GM19193 (cell line): ENCODE data around the gene MLPH.

Source experiments
- POLR2A ChIP-seq: IDR thresholded peaks from 4 replicates; pipeline ENCODE4 v1.6.1; 2011; ENCODE audit not compliant: insufficient read depth, insufficient read length; ENCODE audit errors: extremely low read depth

The MLPH gene

DNA sequence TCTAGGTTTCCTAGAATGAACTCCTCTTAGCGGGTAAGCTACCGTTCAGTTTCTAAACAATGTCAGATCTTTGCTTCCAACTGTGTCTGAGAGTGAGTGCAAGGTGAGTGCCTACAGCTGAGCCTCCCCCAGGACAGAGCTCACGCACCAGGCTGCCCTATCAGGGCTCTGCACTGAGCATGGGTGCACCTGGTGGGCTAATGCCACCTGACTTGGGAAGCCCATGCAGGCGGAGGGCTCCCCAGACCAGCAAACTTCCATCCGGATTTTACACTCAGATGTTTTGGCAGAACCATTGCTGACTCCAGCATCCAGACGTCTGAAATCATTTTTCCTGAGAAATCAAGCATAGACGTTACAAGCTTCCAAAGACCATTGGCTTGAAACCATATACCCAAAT is 16.1 kb upstream of the MLPH start:
- TF ChIP-seq POLR2A: no peak

DNA sequence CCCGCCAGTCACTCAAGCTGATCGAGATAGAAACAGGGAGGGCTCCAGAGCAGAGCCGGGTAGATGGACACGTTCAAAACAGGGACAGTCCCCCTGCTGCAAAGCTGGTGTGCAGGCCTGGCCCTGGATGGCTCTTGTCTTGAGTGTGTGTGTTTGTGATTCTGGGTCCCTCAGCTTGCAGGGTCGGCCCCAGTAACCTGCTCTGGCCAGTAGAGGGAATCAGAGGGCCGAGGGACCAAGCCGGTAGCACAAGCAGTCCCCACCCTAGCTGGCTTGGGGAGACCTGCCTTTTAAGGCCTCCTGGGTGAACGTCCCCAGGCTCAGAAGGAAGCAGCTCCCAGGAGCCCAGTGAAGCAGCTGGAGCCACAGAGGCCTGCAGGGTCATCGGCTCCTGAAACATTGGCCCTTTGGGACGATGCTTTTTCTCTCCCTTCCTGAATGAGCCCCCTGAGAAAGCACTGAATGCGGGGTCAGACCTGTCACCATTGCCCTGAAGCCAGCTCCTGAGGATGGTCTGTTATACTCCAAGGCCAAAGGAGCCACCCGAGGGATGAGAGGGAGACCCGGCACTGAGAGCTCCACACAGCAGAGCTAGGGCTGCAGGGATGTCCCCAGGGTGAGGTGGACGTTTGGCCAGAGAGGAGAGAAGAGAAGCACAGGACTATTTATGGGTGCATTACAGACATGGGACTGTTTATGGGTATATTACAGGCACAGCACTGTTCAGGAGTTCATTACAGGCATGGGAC is 15.4 kb upstream of the MLPH start:
- no peak for TF ChIP-seq POLR2A

DNA sequence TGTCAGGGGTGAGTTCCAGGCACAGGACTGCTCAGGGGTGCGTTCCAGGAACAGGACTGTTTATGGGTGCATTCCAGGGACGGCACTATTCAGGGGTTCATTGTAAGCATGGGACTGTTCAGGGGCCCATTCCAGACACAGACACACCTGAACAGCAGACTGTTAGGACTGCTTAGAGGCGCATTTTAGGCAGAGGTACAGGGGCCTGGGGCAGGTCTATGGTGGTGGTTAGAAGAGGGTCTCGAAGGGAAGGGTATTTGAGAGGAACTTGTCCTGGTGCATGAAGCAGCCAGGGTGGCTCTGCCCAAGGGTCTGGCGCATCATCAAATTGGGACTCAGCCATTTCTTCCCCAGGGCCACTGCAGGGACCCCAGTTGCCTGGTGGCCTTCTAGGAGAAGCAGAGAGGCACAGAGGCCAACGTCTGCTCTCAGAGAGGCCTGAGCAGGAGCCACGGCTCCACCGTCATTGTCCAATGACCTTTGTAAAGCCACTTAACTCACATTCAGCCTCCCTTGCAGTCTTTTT is 14.8 kb upstream of the MLPH start:
- no peak for TF ChIP-seq POLR2A

DNA sequence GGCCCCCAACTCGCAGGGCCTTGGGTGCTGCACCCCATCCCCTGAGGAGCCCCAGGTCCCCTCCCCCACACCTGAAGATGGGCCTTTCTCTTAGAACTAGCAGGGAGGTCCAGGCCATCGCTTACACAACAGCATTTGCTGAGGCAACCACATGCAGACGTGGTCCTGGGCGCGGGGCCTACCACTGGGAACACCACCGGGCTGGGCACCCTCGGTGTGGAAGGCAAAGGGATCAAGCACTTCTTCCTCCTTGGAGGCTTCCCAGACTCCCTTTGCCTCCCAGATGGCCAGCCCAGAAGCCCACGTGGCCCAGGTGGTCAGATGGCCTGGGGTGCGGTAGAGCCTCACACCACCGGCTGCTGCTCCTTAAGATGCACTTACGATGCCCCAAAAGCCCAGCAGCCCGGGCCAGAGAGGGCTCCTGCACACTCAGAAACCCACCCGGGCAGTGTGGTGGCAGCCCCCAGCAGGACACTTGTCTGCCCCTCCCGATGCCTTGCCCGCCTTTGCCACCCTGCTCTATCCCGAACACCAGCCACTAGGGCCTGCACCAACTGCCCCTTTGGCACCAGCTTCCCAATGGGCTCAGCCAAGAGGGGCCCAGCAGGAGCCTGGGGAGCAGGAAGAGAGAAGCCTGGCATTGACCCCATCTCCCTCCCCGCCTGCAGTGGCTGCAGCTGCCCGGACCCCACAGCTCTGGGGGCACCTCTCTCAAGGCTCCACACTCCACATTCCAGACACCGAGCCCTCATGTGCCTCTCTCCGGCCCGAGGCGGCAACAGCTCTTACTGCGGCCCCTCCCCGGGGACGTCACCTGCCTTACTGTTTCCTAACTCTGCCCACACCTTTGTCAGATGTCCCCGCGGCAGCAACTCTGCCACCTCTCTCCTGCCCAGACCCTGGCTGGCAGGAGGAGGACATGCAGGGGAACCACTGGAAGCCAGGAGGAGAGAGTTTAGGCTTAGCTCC is 13.9 kb upstream of the MLPH start:
- TF ChIP-seq POLR2A: no peak

DNA sequence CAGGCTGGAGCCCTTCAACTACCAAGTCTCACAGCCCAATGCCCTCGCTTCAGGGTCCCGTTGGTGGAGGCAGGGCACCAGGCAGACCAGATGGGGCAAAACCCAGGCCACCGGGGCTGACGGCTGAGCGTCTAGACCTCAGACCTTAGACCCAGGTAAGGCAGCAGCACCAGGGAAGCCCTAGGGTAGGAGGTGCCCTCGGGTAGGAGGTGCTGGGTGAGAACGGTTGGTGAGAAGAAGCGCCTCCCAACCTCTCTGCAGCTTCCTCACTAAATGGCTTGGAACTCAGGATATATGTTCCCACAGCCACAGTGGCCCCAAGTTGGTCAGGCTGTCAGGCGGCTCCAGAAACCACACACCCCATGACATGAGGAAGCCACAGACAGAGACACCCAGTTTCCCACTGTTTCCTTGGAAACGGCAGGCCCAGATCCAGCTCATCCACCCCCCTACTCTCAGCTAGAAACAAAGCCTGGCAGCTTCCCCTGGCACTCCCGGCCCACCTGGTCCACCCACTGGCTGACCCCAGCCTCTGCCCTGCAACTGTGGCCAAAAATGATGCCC is 13.1 kb upstream of the MLPH start:
- TF ChIP-seq POLR2A: no peak

DNA sequence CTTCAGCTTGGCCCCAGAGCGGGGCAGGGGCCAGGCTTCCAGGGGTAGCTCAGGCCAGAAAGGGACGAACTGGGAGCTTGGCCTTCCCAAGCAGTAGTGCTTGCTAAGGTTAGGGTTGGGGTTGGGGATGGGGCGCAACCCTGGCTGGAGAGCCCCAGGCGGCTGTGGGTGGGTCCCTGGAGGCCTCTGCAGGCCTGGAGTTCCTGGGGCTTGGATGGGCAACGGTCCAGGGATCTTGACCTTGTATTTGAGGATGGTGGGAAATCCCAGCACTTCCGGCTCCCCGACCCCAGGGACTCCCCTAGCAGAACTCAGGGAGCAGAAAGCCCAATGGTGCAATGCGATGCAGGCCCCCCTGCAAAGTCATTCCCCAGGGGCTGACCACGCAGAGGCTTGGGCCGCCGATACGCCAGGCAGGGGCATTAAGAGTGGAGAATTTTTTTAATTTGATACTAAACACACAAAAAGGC is 12.6 kb upstream of the MLPH start:
- no peak for TF ChIP-seq POLR2A

DNA sequence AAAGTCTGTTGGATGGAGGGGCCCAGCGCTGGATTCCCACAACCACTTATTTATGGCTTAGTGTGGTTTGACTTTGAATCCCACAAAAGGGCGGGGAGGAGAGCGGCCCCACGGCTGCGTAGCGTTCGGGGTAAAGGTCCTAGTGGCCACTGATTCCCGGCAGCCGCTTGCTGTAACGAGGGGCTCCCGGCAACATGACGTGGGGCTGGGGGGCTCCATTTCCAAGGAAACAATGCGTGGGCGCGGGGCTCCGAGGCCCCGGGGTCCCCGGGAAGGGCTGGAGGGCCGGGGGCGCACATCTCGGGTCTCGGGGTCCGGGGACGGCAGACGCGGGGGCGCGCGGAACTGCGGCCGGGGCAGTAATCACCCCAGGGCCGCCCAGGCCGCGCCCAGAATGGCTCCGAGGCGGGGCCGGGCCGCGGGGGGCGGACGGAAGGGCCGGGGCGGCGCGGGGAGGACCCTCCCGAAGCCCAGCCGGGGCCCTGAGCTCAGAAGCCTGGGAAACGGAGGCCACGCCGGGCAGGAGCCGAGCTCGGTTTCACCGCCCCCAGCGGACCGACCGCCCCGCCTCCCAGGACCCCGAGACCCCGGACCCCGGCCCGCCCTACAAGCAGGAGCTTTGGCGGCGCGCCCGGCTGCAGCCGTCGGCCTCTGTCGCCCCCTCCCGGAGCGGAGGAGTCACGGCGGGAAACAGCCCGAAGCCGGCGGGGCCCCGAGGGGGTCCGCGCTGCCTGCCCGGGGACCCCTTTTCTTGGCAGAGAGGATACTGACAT is 11.9 kb upstream of the MLPH start:
- TF ChIP-seq POLR2A: peak; percentile 55

DNA sequence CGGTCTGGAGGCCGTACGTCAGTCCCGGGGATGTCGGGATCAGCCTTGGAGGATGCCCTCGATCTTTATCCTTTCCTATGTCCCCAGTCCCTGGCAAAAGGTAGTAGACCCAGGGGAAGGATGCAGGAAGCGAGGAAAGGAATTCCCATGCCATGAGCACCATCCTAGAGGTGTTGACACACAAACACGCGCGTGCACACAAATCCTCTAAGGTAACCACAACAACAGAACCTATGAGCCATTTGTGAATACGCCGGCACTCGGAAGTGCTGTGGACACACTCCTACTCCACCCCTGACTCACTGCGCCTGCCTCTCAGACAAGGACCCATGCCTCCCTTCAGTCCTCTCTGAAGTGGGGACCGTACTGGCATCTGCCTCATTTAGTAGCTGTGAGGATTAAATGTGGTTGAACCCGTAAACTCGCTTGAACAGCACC is 11.3 kb upstream of the MLPH start:
- TF ChIP-seq POLR2A: no peak

DNA sequence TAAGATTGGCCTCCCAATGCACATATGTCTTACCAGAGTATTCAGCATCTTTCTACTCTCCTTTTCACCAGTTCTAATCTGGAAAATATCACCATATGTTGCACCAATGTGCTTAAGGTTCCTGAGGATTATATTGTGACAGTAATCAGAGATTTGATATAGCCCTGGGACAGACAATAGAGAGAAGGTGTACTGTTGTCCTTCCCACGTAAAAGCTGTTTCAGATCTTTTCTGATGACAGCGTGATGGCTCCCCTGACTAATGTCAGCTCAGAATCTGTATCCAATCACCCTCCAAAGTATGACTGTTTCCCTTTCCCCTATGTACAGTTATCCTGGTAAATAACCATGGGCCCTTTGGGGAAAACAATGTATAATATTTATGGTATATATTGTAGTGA is 9.0 kb upstream of the MLPH start:
- no peak for TF ChIP-seq POLR2A

DNA sequence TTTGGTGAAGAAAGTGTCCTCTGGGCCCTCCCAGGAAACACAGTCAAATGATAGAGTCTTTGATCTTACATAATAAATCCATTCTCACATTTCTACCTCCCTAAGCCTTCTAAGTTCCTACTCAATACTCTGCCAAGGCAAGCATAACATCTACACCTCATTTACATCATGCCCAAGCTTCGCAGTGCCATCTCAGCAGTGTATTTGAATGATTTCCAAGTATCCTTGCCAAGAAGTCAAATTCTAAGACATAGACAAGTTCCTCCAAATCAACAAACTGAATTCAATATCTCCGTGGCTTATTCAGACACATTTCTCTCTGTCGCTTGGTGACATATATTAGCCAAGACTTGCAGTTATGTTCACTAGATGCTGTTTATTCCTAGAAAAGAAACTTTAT is 8.1 kb upstream of the MLPH start:
- TF ChIP-seq POLR2A: no peak

DNA sequence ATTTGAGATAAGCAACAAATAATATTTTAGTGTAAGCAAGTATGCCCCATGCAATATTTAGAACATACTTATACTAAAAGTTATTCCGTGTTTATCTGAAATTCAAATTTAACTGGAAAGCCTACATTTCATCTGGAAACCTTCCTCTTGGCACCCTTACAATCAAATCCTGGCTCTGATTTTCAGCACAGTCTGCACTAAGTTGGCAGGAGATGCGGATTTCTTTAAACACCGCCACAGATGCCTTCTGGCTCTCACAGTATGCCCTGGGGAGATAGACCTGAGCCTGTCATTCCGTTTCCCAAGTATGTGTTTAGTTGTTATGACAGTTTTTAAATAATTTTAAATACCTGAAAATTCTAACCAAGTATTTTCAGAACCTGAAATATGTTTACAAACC is 7.3 kb upstream of the MLPH start:
- no peak for TF ChIP-seq POLR2A

DNA sequence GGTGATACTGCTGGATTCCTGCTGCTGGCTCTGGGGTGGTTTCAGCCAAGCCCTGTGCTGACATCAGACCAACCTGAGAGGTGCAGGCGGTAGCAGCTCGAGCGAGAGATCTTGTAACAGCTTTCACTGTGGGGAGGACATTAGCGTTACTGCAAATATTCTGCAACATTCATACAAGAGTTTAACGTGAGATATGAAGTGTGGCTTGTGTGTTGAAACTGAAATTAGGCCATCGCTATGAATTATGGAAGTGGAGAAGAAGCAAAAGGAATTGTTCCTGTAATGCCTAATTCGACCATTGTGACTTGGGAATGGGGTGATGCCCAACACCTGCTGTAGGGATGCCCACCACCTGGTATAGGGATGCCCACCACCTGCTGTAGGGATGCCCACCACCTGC is 6.5 kb upstream of the MLPH start:
- TF ChIP-seq POLR2A: no peak

DNA sequence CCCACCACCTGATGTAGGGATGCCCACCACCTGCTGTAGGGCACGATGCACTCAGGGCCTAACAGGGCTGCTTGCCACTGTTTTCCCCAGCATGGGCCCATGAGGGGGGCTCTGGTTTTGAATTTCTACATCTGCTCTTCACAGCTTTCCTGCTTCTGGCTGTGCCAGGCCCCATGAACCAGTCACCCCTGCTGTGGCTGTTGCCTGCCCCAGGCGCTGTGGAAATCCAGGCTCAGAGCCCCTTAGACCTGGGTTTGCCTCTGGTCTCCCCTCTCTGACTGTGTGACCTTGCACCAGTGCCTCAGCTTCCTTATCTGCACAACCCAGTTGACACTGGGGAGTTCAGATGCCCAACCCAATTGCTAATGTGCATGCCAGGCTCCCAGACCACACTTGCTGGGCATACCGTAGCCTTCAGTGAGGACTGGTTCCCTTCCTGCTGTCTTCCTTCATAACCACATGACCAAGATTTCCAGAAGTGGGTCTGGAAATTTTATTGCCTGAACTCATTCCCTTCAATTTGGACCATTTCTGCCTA is 6.0 kb upstream of the MLPH start:
- no peak for TF ChIP-seq POLR2A

DNA sequence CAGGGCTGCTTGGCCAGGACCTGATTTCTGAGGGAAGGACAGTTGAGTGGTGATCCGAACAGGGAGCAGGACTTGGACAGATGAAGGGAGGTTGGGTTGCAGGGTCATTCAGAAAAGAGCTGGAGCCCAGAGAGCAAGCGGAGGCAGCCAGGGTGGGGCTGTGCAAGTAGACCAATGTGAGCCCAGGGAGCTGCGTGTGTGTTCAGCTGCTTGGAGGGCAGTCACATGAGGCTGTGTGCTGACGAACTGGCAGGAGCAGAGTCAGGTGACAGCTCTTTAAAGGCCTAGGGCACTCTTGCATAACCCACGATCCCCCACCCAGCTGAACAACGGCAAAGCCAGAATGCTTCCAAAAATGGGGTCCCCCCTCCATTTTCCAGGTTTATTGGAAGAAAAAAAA is 4.6 kb upstream of the MLPH start:
- TF ChIP-seq POLR2A: no peak
